HFF-Myc (cell line): ENCODE measurements around the gene NKD1.

ENCODE experiments used
- DNase-seq: peaks from one replicate; pipeline ENCODE4 v3.0.0-alpha.2; 2011; ENCODE audit warnings: low read depth; ENCODE audit errors: extremely low read depth
- H3K4me3 ChIP-seq: replicated peaks from 2 replicates; pipeline ENCODE4 v1.5.1; 2011; ENCODE audit warnings: low read depth, mild to moderate bottlenecking, control low read depth, low read length
- CTCF ChIP-seq: IDR thresholded peaks from 2 replicates; pipeline ENCODE4 v1.5.1; 2012; ENCODE audit warnings: mild to moderate bottlenecking, low read depth, low read length, control low read depth; ENCODE audit errors: missing control alignments

Gene NKD1

GRCh38 chr16:50563989-50564388, 15.8 kb downstream of the NKD1 start:
- no peak overlapping the region for H3K4me3 ChIP-seq
- DNase-seq, result no peak
- TF ChIP-seq CTCF, result no peak

GRCh38 chr16:50565428-50565827, 17.2 kb downstream of the NKD1 start:
- TF ChIP-seq CTCF, result no peak
- DNase-seq, result no peak
- no peak overlapping the region for H3K4me3 ChIP-seq

DNA sequence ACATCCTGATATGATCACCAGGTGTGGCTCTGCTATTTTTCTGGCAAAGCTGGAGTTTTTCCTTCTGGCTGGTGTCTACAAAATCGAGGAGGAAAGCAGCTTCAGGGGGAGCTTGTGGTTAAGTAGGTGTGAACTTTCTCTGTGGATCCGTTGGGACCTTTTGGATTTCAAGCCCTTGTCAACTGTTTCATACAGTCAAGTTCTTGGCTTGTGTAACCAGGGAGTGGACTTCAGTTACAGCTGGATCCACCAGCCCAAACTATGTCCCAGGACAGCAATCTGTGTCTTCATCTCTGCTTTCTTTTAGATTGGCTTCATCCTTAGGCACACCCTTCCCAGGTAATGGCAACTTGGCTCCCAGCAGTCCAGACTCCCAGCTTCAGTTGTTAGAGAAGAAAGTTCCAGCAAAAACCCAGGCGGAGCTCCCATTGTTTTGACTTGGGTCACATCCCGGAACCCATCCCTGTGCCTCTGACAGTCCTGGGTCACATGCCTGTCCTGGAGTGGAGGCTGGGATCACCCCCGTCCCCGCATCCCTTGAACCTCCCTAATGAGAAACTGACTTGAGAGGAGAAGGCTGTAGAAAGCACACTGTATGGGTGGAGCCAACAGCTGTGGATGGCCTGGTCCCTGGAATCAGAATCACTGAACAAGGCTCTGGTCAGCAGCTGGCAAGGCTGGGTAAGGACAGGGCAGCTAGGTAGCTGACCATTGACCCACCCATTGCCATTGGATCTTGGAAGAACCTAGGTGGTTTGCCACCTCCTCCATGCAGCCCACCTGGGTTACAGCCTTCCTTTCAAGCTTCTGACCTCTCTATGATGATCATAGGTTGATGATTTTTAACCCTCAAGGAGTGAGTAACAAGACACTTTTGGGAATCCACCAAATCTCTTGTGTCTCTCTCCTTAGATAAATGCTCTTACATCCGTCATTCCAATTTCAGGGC, 18.1 kb downstream of the NKD1 start:
- H3K4me3 ChIP-seq, result no peak overlapping the region
- no peak for DNase-seq
- TF ChIP-seq CTCF, result no peak

DNA sequence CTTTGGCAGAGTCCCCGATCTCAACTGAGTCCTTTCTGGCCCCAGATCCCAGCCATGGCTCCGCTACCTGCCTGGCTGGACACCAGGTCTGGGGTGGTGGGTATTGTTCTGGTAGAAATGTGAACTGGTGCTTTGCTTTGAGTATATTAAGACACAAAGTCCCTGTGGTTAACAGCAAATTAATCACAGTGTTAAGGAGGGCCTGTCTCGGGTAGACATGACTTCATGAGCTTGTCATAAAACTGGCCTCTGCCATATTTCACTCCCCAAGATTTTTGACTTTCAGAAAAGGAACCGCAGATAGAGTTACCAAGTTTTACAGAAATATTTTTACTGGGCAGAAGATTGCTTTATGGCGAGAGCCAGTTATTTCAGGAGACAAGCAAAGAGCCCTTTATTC, 19.5 kb downstream of the NKD1 start:
- no peak for DNase-seq
- TF ChIP-seq CTCF, result no peak
- H3K4me3 ChIP-seq, result no peak overlapping the region

DNA sequence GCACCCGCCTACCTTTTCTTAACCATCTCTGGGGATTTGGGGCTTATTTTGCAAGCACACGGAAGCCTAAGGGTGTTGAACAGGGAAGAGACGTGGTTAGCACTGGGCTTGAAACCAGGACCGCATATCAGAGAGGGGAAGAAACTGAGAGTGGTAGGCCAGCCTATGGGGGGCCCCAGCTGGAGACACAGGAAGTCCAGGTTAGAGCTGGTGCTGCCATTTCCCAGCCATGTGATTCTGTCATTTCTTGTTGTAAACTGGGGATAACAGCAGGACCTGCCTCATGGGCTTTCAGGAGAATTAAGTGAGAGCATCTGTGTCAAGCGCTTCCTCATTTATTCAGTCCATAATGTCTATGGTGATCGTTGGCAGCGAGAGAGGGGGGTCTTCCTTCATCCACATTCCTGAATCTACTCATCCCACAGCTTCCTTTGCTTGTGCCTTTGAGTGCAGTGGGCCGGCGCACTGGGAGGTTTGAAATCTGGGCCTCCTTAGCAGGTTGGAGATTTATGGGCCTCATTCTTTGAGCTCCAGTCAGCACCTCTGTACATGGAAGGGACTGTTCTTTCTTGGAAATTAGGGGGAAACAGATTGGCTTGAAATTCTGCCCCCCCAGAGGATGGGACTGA, 20.1 kb downstream of the NKD1 start:
- no peak overlapping the region for H3K4me3 ChIP-seq
- no peak for DNase-seq
- no peak for TF ChIP-seq CTCF

GRCh38 chr16:50570354-50570753, 22.2 kb downstream of the NKD1 start:
- DNase-seq, result no peak
- H3K4me3 ChIP-seq, result no peak overlapping the region
- TF ChIP-seq CTCF, result no peak
